Stimulated activated CD4-positive, alpha-beta T cell treated with anti-CD3 and anti-CD28 coated beads, Interleukin-4, amount 100 ng/mL, for 1 hour (primary cell): ENCODE results near the gene EPHA5.

Experiments
- DNase-seq: peaks from one replicate; pipeline ENCODE4 v3.0.0-alpha.2; 2020

EPHA5 gene

GRCh38 chr4:65670331-65671031 is at the start of gene EPHA5:
EPHA5 (minus strand) TSS chr4:65670489; CDS start chr4:65669742, 747 bp downstream.
- DNase-seq: no peak

GRCh38 chr4:65719635-65720034 is 49.3 kb upstream of the EPHA5 start:
- no peak for DNase-seq

- DNase-seq: no peak
Observed at GRCh38 chr4:65698631-65699030, 28.3 kb upstream of the EPHA5 start.

GRCh38 chr4:65696436-65696835 is 26.1 kb upstream of the EPHA5 start:
- no peak for DNase-seq

- no peak for DNase-seq
Observed at GRCh38 chr4:65671372-65671771, 1.1 kb upstream of the EPHA5 start.

- no peak for DNase-seq
Observed at GRCh38 chr4:65670020-65670330, 314 bp downstream of the EPHA5 start.

GRCh38 chr4:65669111-65670019 is 924 bp downstream of the EPHA5 start:
- DNase-seq: no peak

GRCh38 chr4:65668201-65669089 is 1.8 kb downstream of the EPHA5 start:
- DNase-seq: no peak

GRCh38 chr4:65667506-65668041 is 2.7 kb downstream of the EPHA5 start:
- no peak for DNase-seq

GRCh38 chr4:65665771-65666523 is 4.3 kb downstream of the EPHA5 start:
- DNase-seq: no peak

GRCh38 chr4:65661471-65661870 is 8.8 kb downstream of the EPHA5 start:
- no peak for DNase-seq

GRCh38 chr4:65658117-65658516 is 12.2 kb downstream of the EPHA5 start:
- DNase-seq: no peak

- DNase-seq: no peak
Observed at GRCh38 chr4:65656008-65656407, 14.3 kb downstream of the EPHA5 start.

- no peak for DNase-seq
Observed at GRCh38 chr4:65654976-65655375, 15.3 kb downstream of the EPHA5 start.

GRCh38 chr4:65653740-65654361 is 16.4 kb downstream of the EPHA5 start:
- no peak for DNase-seq

GRCh38 chr4:65651751-65652150 is 18.5 kb downstream of the EPHA5 start:
- DNase-seq: no peak

- no peak for DNase-seq
Observed at GRCh38 chr4:65651031-65651430, 19.3 kb downstream of the EPHA5 start.

GRCh38 chr4:65646136-65646535 is 24.2 kb downstream of the EPHA5 start:
- DNase-seq: no peak

GRCh38 chr4:65645185-65645584 is 25.1 kb downstream of the EPHA5 start:
- DNase-seq: no peak

- no peak for DNase-seq
Observed at GRCh38 chr4:65635051-65635821, 35.1 kb downstream of the EPHA5 start.

- DNase-seq: no peak
Observed at GRCh38 chr4:65624651-65625050, 45.6 kb downstream of the EPHA5 start.
